Measurements from ENCODE around the gene LRP1B.

LRP1B gene

DNA sequence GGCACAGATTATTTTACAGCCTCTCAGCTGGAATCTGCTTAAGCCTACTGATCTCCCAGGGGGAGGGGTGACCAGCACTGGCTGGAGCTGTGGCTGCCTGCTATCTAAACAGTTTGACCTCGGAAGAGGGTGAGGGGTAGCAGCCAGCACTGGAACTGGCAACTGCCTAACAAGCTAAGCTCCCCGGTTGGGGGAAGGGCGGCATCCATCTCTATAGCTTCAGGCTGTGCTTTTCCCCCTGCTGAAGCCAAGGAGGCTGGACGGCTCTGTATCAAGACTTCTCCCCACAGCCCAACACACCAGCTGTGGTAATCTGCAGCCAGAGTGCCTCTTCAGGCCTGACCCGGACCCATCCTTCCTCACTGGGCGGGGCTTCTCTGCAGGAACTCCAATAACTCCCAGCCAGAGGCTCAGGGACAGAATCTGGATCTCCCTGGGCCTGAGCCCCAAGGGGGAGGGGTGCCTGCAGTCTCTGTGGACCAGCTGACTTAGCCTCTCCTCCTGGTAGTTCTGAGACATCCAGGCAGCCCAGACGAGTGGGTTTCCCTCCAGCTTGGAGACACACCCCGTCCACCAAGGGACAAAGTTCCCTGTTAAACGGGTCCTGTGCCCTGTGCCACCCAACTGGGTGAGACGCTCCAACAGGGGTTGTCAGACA, 560.2 kb downstream of the LRP1B start:
- DNase-seq: no peak

DNA sequence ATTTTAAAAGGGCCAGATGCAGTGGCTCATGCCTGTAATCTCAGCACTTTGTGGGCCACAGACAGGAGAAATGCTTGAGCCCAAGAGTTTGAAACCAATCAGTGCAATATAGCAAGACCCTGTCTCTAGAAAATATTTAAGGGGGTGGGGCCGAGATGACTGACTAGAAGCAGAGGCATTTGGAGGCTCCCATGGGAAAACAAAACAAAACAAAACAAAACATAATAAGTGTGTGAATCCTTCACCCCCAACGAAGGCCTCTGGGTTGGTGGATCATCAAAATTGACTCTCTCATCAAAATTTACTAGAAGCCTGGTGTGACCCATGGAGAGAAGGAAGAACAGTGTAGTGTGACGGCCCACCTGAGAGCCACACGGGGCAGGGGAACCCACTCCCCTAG, 560.9 kb downstream of the LRP1B start:
- no peak for DNase-seq

DNA sequence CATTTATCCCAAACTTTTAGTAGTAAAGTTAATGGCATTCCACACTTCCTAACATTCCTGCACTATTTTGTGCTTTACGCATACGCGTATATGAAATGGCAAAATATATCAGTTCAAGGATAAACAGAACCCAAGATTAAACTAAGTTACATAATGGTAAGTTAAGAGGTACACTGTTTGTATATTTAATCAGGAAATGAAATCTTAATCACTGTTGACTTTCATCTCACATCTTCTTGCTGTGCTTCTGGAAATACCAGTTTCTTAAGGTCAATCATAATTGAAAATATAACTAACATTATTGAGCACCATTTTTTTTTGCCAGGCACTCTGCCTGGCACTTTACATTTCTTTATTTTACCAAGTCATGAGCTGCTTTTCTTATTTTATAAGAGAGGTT, 565.2 kb downstream of the LRP1B start:
- no peak for DNase-seq

DNA sequence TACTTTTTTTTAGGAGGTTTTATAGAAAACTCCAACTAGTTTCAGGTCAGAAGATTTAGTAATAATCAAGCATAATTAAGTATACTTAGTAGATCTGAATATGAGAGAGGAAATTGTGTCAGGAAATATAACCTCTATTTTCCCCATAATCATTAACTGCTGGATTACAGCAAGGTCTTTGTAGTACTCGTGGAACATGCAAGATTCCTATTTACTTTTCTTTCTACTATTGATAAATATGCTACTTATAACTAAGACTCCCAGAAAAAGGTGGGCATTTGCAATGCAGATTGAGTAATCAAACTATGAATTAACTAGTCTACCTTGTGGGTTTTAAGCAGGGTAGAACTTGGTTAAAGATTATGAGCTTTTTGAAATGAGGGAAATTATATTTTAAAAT, 570.1 kb downstream of the LRP1B start:
- DNase-seq: no peak

DNA sequence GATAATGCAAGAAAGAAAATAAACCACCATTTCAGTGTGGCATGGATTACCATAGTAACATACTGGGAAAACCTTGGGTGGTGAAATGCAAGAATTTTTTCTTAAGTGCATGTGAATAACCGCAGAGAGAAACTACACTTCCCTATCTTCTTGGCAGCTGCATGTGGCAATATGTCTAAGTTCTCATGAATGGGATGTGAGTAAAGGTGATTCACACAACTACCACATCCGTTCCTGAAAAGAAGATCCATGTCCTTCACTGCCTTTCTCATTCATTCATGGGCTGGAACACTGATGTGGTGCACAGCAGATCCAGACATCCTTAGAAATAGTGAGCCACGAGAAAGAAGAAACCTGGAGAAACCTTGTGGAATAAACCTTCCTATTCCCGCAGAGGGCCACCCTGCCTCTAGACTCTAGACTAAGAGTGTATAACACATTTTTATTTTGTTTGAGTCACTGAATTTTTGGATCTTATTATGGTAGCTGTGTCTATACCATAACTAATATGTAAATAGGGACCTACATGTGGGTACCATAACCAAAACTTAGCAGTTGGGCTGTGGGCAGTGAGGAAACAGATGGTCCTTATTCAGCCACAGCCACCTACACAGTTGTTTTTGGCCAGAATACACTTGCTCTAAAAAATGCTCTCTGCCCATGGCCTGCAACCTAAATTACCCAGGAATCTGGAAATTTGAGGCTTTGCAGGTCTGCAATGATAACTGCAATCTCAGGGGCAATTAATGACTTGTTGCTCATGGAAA, 573.3 kb downstream of the LRP1B start:
- no peak for DNase-seq

DNA sequence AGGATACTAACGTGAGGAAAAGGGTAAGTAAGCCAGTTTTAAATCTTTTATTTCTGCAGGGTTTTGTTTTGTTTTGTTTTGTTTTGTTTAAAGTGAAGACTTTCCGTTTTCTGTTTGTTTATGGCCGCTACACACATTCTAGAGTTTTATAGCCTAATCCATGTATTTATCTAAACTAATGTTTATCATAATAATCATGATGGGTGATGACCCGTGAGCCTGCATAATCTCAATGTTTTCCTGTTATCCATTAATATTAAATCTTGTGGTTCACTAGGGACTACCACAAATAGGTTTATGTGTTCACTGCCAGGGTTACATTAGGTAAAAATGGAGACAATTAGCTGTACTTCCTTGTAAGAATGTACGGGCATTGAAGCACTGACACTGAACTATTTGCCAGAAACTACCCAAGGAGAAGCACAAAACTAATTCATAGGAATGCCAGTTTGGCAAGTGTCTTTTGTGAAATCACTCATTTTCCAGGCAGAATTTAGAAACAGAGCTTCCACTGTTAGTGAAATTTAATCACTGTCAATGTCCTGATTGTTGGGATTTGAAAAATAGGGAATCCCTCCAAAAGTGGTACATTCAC, 574.8 kb downstream of the LRP1B start:
- no peak for DNase-seq

DNA sequence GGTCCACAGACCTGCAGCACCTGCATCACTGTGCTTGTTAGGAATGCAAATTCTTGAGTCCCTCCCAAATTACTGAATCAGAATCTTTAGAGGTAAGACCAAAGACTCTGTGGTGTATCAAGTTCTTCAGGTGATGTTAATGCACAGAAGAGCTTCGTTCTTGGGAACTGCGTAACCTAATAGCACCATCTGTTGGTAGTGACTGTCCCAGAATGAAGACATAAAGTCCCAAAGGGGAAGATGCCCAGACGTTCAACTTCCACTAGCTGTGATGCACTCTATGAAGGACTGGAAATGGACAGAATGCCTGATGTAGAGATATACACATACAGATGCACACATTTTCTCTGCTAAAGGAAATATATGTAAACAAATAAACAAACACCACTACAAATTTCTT, 576.0 kb downstream of the LRP1B start:
- DNase-seq: no peak

DNA sequence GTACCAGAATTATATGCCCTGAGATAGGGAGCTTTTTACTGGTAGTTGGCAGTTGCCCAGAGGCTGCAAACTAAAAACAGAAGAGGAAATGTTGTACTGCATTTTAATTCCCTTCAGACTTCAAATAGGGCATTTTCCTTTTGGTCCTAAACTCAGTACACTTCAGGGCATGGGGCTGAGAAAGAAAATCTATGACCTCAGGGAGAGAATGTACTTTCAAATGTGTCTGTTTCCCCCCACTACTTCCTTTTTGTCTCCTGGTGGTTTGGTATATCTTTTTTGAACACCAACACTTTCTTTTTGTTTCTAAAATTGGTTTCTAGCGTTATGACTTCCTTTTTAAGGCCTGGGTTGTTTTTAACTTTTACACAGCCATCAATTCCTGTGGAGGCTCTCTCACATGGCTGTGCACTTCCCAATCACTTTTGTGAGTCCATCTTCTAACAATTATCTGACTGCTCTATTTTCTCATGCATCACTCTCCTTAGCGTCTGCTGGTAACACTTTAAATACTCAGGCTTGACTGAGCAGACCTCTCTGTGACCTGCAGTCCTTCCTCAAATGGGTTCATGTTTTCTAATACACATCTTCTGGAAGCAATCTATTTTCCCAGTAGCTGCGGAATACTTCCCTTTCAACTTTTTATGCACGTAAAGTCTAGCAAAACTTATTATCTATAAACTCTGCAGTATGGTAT, 596.0 kb downstream of the LRP1B start:
- no peak for DNase-seq

DNA sequence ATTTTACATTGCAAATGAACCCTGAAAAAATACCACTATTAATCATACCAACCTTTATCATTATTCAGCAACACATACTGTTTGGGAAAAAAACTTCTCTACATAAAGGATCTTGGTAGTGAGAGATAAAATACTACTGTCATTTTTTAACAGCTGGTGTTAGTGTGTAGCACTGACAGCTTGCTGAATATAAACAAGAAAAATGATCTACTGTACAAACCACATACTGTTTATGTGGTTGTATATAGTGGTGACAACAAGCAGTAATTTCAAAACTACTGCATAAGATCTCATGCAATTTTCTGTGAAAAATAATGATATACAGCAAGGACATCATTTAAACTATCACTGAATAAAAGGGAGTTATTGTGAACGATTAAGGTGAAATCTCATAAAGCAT, 601.2 kb downstream of the LRP1B start:
- no peak for DNase-seq

DNA sequence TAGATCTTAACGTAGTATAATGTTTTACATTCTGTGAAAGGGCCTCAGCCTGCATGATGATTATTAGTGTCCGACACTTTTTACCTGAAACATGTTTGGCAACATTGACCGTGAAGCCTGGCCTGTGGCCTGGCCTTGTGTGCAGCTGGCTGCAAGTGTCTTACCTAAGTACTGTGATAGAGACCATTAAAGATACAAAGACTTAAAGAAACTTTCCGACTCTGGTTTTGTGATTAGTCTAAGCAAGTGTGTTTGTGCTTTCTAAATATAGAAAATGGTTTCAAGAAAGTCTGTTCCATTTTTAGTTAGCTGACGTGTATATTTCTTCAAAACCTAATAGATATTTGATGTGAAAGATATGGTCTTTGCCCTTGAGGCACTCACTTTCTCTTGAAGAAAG, 601.8 kb downstream of the LRP1B start:
- DNase-seq: no peak

DNA sequence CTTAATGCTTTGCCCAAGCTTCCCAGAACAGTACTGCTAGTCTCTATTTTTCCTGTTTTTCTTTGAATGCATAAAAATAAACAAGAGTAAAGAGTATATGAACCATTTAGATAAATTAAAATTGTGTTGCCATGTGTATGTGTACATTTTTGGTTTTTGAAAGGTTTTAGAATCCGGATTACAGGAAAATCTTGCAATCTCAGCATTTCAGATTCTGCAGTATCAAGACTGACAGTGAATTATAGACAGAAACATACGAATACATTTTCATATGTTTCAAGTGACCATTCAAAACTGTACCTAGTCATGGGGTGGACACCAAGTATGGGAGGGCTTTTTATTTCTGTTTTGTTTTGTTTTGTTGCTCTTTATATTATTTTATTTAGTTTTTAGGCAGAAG, 604.1 kb downstream of the LRP1B start:
- DNase-seq: no peak

DNA sequence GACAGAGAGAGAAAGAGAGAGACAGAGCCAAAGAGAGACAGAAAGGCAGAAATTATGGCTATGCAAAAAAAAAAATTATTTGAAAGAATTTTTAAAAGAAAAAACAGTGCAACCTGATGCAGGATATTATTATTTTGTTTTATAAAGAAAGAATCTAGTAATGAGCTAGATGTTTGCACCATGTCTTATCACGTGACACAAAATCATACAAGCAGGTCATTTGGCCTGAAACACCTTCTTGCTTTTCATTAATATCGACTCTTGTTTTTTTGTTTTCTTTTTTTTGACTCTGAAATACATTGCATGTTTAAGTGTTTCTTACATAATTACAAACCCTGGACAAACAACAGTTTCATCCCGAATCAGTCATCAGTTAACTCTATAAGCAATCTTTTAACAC, 606.0 kb downstream of the LRP1B start:
- no peak for DNase-seq

DNA sequence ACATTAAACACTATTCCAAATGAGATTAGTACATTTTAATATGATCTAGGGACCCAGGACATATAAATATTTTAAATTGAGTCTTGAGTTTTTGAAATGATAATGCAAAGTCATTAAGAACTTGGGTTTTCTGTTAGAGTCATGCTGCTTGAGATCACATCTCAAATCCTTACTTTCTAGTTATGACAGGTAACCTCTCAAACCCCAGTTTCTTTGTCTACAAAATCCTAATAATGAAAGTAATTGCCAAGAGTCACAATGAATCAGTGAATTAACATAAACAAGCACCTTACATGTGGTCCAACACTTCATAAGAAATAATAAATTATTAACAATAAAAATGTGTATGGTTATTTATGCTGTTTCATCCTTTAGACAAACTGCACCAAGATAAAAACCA, 607.6 kb downstream of the LRP1B start:
- no peak for DNase-seq

DNA sequence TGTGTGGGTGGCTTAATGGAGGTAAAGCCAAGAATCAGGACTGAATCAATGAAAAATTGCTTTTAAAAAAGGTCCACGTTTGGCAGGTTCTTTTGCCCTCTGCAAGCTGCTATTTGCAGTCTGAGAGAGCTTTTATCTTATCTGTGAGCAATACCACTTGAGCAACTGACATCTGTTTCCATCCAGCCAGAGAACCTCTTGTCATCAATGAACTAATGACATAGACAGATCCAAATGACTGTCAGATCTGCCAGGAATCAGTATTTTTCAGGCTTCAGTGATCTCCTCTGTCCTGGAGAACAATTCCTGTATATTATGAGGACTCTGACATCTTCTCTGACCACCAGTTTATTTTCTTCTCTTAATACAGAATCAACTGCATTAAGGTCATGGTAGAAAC, 608.1 kb downstream of the LRP1B start:
- DNase-seq: no peak

DNA sequence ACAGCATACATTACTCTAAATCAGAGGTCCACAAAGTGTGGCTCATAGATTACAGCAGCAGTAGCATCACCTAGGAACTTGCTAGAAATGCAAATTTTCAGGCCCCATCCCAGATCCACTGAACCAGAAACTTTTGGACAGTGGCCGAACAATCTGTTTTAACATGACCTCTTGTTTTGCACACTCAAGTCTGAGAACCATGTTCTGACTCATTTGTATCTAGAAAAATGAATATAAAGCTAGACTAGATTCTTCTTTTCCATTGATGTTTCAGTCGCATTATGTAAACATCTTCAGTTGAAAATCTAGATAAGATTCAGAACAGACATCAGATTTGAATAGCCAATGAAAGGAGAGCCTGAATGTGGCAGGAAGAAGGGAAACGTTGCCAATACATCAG, 608.8 kb downstream of the LRP1B start:
- no peak for DNase-seq

DNA sequence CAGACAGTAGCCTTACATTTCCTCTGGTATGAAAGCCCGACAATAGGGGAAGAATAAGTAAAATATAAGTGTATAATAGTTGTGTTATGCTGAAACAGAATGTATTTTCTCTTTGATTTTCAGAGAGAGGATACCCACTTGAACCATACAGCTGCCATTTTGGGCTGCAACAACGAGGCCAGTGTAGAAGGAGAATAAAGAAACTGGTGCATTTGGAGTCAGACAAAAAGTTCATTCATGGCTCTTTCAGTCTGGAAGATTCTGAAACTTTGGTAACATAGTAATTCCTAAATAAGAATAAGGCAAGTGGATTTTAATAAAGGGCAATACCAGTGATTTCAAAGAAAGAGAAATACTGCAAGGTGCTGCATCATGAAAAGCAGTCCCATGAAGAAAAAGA, 610.9 kb downstream of the LRP1B start:
- DNase-seq: no peak

DNA sequence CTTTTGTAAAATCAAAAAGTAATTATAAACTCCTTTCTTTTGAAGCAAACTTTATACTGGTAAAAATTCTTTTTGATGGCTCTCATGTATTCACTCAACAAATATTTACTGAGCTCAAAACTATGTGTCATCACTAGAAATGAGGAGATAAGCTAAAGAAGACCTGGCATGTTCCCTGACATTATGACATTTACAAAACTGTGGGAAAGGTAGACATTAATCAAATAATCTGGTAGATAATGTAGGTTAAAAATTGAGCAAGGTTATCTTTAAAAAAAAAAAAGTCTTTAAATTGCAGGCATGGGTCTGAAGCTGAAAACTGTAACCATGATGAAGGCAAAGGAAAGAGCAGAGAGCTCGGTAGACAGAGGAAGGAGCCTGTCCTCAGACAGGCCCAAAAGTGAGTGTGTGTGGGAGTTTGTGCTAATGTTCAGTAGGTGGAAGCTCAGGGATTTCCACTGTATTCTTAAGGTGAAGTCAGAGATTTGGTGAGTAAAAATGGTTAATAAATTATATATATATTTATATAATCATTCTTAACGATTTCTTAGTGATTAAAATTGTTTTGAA, 612.9 kb downstream of the LRP1B start:
- DNase-seq: no peak

DNA sequence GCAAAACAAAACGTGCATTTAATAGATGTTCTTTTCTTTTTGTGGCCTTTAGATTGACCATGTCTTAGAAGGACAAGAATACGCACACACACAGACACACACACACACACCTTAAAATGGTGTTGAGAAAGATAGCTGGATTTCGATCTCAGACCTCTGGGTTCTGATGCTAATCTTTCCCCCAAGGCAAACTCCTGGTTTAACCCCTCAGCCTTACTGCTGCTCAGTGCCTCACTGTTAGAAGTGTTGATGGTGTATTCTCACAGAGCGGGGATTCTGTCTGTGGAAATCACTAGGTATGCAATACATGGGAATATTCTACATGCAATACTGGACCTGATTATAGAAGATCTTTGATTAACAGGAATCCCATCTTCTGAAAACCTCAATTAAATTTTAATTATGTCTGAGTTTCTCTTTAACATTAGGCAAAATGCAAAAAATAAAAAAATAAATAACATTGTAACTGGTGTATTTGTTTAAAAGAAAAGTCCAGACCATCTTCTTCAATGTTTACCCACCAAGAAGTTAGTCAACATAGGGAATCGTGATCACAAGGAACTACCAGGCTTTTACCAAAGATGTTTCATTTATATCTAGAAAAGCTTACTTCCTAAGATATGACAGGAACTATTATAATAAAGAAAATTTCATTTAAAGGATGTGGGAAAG, 613.5 kb downstream of the LRP1B start:
- no peak for DNase-seq

DNA sequence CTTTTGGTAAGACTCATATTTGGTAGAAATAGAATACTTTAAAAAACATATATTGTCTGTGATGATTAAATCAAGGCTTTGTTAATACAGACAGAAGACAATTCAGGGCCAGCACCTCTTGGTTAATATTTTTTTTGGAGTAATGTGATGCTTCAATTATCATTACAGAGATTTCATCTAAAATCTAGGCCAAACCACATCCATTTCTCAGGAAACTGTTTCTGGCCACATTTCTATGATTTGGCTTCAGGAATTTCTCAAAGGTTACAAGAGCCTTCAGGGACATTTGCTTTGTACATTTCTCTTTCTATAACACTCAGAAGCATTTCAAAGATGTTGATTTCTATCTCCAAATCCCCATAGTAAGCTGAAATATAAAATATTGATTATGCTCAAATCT, 614.9 kb downstream of the LRP1B start:
- no peak for DNase-seq

DNA sequence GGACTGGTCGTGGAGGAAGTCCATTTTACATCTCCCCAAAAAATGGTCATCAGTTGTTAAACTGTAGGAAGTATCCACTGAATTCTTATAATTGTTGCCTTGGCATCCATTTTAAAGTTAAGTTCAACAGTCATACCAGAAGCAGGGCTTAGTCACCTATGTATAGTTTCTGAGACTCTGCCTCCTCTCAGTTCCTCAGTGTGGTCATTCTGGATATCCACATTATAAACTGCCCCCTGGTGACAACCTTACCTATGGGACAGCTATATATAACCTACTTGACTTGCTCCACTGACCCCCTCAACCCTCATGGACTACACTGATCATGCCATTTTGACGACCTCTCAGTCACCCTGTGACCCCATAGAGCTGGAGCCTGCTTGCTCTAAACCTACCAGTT, 617.0 kb downstream of the LRP1B start:
- no peak for DNase-seq

DNA sequence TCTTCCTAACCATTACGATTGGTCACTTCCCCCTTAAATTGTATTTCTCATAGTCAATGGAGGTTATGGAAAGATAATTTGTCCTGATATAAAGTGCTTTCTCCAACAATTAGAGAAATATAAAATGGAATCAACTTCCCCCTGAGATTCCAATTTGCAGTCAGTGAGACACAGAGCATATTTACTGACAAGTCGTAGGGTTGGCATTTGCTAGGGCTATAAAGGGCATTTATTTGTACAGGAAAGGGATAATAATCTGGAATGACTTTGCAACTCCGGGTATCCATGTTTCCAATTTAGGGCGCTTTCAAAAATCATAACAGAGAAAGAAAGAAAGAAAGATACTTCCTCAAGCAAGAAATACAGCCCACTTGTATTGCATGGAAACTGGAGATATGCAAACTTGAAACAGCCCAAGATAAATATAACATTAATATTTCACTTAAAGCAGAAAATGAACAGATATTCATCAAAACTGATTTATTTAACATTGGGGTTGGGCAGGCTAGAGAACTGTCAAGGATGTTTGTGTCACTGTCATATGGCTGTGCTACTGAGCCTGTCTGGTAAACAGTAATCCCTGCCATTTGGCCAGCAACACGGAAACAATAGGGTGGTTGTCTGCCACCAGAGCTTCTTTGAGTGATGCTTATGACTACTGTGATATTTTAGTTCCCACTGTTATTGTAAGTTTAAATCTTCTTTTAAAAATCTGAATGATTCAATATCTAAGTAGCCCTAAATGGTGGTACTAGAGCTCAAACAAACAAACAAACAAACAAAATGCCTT, 621.8 kb downstream of the LRP1B start:
- no peak for DNase-seq
